Frontal cortex (tissue), 4 donors: ENCODE data around the gene MMS19. TPM values are rescaled to one million over a fixed set of nuclear protein-coding genes. Genes with fewer than 3 reads are reported as not detected.
A peak's percentile ranks its signal among the peaks of the same experiment; 100 is the strongest.
"Not testable (repeated sequence)": the region's sequence is repeated elsewhere in the genome, so short reads cannot be mapped to it uniquely, and the experiment has no call there.

Experiments used
- DNase-seq, 2 donors: peaks; one replicate each; pipeline ENCODE4 v3.0.0; 2012; ENCODE audit warnings: low spot score in 2 of 2
- FAIRE-seq: peaks from 2 replicates; lab custom pipeline; 2012; peaks lifted over from hg19 to GRCh38; lab: Jason Lieb, UNC
- total RNA-seq: library from RNA; depleted of rRNA; stranded (reverse); fragments of >200 nt; gene quantifications from one replicate; pipeline ENCODE4 v1.2.3, GENCODE V29; 2014
- donor health status: control.
- donor health status: control.
- donor health status: control.

Gene MMS19
- total RNA-seq, 1 donor from 2014 or later = 44.0 TPM

DNA sequence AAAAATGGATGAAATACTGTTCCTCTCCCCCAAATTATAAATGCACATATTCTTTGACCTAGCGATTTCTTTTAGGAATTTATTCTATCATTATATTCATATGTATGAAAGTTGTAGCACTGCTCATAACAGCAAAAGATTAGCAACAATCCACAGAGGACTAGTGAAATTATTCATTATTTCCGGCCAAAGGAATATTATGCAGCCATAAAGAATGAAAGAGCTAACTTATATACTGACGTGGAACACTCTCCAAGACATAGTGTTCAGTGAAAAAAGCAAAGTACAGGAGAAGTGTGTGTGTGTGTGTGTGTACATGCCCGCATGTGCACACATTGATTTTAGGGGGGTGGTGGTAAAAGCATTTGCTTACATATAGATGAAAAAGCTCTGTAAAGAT is 23.3 kb downstream of the MMS19 start:
- DNase-seq = no peak
- FAIRE-seq = no peak

DNA sequence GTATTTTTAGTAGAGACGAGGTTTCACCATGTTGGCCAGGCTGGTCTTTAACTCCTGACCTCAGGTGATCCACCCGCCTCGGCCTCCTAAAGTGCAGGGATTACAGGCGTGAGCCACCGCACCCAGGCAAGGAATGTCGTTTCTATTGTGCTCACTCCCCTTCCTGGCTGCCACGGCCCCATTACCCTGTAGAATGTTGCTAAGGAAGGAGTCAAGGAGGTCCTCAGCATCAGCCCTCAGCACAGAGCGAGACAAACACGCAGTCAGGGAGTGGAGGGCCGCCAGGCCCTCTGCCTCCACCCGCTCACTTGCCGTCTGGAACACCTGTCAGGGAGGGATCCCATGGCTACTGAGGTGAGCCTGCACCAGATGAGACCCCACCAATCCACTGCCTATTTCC is 29.4 kb downstream of the MMS19 start:
- FAIRE-seq, DNase-seq: not testable (repeated sequence)

DNA sequence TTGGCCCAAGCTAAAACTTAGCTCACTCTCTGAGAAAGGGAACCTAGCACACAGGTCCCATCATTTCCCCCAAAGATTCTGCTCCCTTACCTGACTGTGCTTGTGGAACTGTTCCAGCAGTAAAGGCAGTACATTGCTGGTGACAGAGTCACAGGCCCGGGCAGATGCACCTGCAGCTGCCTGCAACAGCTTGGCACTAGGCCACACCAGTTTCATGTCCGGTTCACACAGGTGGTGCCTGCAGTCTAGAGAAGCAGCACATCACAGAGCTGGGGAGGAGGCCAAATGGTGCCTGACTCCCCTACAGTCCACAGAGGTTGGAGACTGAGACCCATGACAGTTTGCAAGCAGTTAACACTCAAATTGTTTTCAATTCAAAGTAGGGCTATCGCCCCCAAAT is 30.1 kb downstream of the MMS19 start:
- FAIRE-seq = no peak

DNA sequence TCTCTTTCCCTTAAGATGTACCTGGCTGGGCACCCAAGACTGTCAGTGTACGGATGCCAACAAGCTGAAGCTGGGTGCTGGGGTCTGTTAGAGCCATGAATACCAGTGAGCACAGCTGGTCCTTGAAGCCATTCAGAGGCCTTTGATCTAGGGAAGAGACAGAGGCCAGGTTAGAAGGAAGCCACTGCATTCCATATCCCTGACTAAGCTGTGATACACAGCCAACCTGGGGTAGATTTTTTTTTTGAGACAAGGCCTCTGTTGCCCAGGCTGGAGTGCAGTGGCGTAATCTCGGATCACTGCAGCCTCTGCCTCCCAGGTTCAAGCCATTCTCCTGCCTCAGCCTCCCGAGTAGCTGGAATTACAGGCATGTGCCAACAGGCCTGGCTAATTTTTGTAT is 31.5 kb downstream of the MMS19 start:
- FAIRE-seq = no peak
- no peak for DNase-seq

More for the DNA sequence above, 30.1 kb downstream of the MMS19 start:
- DNase-seq = no peak

DNA sequence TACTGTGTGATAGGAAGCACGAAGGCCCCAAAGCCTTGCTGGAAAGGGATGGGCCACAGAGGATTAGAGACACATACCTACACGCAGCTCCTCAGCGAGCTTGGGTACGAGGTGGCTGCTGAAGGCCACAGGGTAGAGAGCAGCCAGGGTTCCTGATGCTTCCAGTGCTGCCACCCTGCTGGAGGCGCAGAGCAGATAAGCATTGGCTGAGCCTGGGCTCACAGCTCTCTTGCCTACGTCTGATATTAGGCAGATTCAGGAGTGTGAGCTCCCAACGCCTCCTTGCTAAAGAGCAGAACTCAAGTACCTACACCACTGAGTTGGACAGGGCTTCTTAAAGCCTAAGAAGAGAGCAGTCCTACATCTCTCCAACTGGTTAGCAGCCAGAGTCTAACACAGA is 32.2 kb downstream of the MMS19 start:
- DNase-seq (no peak), FAIRE-seq (no peak)

DNA sequence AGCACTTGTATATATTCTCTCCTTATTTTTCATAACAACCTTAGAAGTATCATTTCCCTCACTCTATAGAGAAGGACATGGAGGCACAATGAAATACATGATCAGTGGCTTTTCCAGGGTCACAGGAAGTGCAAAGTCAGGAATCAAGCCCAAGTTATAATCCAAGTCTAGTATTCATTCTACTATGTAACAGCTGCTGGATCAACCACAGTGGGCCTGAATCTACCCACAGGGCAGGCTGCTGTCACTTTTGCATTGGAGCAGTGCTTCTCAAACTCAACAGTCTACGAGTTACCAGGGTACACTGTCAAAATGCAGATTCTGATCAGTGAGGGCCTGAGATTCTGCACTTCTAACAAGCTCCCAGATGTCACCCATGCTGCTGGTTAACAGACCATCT is 34.0 kb downstream of the MMS19 start:
- DNase-seq (no peak), FAIRE-seq (no peak)

DNA sequence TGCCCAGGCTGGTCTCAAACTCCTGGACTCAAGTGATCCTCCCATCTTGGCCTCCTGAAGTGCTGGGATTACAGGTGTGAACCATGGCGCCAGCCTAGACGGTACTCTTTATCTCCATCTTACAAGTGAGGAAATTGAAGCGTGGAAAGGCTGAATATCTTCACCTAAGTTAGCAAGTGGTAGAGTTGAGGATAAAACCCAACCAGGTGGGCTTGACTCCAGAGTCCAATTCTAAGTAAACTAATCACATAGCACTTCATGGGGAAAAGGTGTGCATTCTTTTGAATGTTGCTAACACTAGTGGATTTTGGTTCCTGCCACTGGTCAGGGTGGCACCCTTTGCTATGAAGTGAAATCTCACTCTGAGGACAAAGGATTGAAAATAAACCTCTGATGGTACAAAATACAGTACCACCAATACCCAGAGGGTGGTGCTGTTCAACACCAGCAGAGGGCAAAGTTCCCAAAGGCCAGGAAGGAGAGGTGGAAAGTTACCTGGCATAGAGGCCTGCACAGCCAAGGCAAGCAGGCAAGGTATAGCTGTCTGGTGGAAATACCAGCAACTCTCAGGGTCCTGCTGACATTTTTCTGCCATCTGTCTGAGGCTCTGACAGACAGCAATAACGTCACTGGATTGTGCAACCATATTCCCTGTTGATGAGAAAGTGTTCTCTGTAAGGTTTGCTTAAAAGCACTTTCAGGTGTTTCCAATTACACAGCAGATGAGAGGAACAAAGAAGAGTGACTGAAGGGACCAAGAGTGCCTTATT is 34.7 kb downstream of the MMS19 start:
- no peak for FAIRE-seq
- DNase-seq = peak in 1 of 2 donors; percentile 61

DNA sequence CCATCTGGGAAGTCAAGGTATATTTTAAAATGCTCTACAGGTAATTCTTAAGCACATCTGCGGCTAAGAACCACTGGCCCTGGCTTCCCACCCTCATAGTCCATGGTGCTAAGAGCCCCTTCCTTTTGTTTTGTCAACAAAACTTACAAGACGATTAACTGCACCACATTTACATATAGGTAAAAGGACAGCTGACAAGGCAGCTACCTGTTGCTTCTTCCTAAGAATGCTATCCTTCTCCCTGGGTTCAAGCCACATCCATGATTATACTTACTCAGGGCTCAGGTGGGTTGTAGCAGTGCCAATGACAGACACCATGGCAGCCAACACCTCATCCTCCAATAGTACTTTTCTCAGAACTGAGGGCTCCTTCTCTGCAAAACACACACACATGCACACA is 35.9 kb downstream of the MMS19 start:
- no peak for DNase-seq
- no peak for FAIRE-seq

DNA sequence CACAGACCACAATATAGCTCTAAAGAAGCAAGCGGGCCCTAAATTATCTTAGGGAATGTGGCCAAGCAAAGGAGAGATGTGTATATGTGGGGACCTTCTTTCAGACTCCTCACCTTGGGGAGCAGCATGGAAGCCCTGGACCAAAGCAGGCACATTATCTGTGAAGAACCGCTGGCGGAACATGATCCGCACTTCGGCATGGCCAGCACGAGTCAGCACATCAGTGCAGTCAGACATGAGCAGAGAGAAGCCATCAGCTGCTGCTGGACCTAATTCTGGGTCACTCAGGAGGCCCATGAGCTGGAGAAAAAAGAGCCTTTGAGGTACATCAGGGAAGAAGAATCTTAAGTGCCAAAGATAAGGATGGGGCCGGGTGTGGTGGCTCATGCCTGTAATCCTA is 38.3 kb downstream of the MMS19 start:
- DNase-seq (no peak), FAIRE-seq (no peak)

DNA sequence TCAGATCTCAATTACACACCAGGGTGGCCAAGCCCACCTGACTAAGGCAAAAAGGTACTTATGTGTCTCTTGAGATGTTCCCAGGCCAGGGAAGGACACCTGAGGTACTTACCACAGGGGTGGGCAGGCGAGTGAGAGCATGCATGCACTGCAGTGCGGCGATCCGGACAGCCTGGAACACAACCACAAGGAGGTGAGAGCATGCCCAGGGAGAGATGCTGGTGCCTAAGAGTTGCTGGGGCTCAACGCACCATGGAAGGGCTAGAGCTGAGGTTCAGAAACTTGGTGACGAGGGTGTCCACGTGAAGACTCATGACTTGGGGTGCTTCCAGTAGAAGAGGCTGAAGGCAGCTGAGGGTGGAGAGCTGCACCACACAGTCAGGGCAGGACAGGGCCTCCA is 39.1 kb downstream of the MMS19 start:
- no peak for FAIRE-seq
- DNase-seq = no peak

DNA sequence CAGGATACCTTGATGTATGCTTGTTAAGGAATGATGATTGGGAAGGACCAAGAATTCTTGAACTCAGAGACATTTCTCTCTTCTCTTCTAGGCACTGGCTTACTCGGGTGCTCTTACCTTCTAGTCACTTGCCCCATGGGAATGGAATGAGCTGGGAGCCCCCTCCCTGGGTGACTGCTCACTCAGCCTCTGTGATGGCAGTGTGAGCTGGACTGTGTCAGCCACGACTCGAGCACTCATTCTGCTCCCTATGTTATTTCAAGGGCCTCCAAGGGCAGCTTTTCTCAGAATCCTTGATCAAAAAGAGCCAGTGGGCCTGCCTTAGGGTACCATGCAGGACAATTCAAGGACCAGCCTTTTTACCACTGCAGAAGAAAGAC is 41.5 kb downstream of the MMS19 start:
- DNase-seq (no peak), FAIRE-seq (no peak)

DNA sequence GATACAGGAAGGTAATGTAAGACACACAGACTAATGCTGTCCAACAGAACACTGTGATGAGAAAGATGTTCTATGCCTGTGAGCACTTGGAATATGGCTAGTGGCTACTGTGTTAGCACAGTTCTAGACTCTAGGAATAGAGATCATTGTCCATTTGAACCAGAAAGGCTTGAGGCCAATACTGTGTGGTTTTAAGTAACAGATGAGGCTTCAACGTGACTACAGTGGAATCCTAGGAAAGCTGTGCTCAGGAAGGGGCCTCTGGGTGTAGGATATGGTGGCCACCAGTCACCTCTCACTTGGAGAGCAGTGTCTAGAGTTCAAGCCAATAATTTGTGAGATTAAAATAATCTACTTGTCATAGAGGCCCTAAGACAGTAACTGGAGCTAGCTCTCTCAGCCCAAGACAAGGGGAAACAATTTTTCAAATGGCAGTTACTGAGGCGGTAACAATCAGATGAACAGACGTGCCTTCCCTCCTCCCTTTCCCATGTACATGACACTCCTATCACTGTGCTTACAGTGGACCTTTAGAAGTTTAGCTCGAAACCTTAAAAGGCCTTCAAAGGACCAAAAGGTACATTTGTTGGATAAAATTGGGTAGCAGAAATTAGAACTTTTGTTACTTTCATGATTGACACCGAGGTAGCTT is 42.1 kb downstream of the MMS19 start:
- FAIRE-seq (no peak), DNase-seq (no peak)

DNA sequence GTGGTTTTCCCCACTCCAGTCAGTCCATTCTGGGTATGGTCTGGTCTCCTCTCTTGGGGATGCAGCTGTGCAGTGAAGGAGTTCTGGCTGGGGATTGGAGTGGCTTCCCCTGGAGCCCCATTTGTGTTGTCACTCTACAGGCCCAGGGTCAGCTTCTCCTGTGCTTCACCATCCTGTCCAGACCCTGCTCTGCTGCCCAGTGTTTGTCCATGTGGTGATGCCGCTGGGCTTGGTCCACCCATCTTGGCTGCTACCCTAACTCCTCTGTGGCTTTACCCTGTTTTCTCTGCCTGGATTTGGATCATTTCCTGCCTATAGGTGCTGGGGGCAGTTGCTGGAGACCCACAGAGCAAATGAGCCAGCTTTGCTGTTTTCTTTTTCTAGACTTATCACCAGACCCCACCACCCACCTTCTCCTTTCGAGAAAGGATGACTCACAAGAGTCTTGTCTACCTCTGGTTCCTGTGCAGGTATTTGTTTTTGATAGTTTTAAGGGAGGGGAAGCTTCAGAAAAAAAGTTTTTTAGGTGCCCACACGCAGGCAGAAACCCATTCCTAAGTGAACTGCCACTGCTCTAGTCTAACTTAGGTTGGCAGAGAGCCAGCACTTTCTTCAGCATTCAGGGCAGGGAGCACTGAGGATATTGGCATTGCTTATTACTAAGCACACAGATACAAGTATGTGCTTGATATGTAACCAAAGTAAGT is 43.7 kb downstream of the MMS19 start:
- DNase-seq (no peak), FAIRE-seq (no peak)

DNA sequence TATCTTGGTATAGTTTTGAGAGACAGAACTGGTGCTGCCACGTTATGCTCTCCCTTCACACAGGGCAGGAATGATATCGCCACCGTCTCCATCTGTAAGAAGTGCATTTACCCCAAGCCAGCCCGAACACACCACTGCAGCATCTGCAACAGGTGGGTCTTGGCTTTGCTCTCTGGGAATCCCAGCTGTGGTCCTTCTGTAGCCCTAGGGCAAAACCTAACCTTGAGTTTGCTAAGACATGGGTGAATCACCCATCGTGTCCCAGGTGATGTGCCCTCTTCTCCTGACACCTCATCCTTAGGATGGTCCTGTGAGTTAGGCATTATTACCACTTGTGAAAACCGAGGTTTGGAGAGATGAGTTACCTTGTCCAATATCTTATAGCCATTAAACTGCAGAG is 45.9 kb downstream of the MMS19 start:
- FAIRE-seq = no peak

DNA sequence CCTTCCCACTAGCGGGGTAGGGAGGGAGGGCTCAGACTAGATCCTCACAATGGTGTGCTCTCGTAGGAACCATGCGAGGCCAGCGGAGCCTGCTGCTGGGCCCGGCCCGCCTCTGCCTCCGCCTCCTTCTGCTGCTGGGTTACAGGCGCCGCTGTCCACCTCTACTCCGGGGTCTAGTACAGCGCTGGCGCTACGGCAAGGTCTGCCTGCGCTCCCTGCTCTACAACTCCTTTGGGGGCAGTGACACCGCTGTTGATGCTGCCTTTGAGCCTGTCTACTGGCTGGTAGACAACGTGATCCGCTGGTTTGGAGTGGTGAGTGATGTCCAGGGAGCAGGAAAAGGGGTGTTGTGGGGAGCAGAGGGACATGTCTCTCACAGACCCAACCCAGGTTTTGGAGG is 46.6 kb downstream of the MMS19 start:
- FAIRE-seq = no peak
- no peak for DNase-seq

More for the DNA sequence above, 45.9 kb downstream of the MMS19 start:
- DNase-seq = no peak

DNA sequence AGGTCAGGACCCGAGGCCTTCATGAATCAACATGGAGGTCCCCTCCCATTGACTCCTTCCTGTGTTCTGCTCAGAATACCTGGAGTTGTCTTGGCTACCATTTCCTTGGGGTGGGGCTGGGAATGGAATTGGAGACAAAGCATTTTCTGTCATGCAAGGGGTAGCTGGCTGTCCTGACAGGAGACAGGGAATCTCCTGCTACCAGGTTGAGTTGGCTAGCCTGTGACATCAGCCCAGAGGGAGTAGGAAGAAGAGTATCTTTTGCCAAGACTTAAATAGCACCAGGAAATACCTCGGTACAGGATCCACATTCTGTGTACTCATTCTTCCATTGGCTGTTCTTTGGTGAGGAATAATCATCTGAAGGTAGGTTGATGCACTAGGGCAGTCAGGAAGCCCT is 47.4 kb downstream of the MMS19 start:
- DNase-seq (no peak), FAIRE-seq (no peak)

DNA sequence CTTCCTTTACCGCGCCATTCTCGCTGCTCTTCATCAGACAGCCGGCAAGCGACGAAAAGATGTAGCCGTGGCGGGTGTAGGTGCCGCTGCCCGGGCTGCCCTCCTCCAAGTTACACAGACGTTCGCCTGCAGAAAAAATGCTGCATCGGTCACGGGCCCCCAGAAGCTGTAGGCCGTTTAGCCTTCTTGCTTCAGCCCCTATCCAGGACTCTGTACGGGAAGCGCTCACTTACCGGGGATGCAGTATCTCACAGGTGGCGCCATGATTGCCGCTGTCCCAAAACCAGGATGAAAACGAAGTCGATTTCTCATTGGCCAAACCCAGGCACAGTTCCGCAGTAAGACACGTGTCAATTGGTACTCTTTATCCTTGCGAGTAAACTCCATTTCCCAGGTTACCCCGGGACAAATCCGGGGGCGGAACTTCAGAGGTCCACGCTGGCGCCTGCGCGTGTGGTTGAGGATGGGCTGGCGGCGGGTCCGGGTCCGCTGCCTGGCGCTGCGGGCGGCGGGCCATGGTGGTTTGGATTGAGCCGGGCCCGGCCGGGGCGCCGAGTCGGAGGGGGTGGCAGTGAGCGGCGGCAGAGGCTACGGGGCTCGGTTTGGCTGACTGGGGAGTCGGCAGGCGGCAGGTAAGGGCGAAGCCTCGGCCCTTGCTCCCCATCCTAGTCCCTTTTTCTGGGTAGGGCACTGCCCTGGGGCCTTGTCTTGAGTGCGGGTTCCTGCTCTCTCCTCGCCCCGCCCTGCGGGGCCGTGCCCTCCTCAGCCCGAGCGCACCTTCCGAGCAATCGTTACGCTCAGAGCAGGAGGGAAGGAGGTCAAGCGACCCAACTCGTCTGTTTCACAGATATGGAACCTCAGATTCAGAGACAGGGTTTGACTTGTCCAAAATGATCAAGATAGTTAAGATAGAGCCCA is 52.2 kb downstream of the MMS19 start, which contains the start of the genes EXOSC1 and ZDHHC16:
EXOSC1 (minus strand) TSS at position 285 of the 918 bp plus-strand sequence; CDS start at position 264, 21 bp downstream.
ZDHHC16 (plus strand) TSS at position 454 of the 918 bp plus-strand sequence. CDS start 5,501 bp downstream, outside the sequence.
- peak; percentile 96 to 98 for DNase-seq
- peak; percentile 23 for FAIRE-seq

DNA sequence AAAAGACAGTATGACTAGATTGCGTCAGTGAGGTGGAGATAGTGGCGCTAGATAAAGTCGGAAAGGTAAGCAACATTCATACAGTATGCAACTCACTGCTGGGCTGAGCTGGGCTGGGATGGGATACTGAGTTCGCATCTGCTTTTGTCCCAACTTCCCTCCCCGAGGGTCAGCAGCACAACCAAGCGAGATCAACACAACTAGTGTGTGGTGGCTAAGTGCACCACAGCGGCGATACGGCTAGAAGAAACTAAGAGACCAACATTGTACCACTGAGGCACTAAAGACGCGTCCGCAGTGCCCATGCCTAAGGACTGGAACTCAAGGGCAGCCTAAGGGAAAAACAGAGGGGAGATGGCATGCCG is 52.9 kb downstream of the MMS19 start:
- no peak for FAIRE-seq
- DNase-seq = no peak

DNA sequence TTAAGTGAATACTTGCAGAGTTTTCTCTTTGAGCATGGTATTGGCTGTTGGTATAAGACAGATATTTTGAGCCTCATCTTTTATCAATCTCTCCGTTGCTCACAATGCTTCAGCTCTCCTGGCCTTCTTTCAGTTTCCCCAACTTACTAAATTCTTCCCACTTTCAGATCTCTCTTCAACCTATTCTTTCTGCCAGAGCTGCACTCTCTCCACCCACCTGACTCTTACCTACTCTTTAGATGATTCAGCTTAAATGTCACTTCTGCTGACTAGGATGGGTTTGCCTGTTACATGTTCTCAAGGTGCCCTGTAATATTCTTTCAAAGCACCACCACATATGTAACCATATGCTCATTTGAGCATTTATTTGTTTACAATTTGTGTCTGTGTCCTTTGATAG is 54.0 kb downstream of the MMS19 start:
- FAIRE-seq (no peak), DNase-seq (no peak)

DNA sequence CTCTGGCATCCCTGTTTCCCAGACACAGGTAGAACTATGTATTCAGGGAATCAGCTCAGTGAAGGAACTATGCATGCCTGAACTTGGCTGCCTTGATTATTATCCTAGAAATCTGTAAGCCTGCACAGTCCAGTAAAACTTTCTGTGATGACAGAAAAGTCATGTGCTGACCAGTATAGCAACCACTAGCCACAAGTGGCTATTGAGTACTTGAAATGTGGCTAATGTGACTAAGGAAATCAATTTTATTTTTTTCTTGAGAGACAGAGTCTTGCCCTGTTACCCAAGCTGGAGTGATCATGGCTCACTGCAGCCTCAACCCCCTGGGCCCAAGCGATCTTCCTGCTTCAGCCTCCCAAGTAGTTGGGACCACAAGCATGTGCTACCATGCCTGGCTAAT is 55.9 kb downstream of the MMS19 start:
- FAIRE-seq = no peak
- no peak for DNase-seq
